ENCODE data around the gene INTS7.

GRCh38 chr1:211900441-211900840 is 134.9 kb downstream of the INTS7 start:
- no peak for TF ChIP-seq EZH2phosphoT487 (IDR thresholded peaks at IDR 0.05; ENCODE audit: low read depth)
- TF ChIP-seq, protein P1, sequence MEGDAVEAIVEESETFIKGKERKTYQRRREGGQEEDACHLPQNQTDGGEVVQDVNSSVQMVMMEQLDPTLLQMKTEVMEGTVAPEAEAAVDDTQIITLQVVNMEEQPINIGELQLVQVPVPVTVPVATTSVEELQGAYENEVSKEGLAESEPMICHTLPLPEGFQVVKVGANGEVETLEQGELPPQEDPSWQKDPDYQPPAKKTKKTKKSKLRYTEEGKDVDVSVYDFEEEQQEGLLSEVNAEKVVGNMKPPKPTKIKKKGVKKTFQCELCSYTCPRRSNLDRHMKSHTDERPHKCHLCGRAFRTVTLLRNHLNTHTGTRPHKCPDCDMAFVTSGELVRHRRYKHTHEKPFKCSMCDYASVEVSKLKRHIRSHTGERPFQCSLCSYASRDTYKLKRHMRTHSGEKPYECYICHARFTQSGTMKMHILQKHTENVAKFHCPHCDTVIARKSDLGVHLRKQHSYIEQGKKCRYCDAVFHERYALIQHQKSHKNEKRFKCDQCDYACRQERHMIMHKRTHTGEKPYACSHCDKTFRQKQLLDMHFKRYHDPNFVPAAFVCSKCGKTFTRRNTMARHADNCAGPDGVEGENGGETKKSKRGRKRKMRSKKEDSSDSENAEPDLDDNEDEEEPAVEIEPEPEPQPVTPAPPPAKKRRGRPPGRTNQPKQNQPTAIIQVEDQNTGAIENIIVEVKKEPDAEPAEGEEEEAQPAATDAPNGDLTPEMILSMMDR (IDR thresholded peaks at IDR 0.05; ENCODE audit: low read depth, low read length): no peak

All from OCI-LY3 (cell line).